Keratinocyte (primary cell): ENCODE results near the gene OR8B2.

Source experiments
- CTCF ChIP-seq, 3 experiments: IDR thresholded peaks in 1 of 3; conservative IDR thresholded peaks in 1 of 3; optimal IDR thresholded peaks in 1 of 3; 2 replicates in 2 of 3; 3 replicates in 1 of 3; pipeline versions ENCODE3 to v1.5.1; 2011; ENCODE audit warnings: low read length in 3 of 3, mild to moderate bottlenecking in 3 of 3, moderate library complexity in 2 of 3, control low read depth in 1 of 3, inconsistent platforms in 1 of 3; ENCODE audit not compliant: insufficient read depth in 2 of 3; ENCODE audit errors: extremely low read depth in 1 of 3
- EZH2 ChIP-seq: IDR thresholded peaks from one replicate; pipeline ENCODE4 v1.6.1; 2012; ENCODE audit warnings: inconsistent platforms, mild to moderate bottlenecking, low read length, moderate library complexity

- TF ChIP-seq CTCF (optimal IDR thresholded peaks at IDR 0.05 in 1 of 3, IDR thresholded peaks at IDR 0.05 in 1 of 3, conservative IDR thresholded peaks at IDR 0.05 in 1 of 3; ENCODE audit: extremely low read depth in 1 of 3, insufficient read depth in 2 of 3, low read length in 3 of 3) (no peak), EZH2 (no peak)
Observed at GRCh38 chr11:124421043-124421442, 36.7 kb upstream of the OR8B2 start.
